ENCODE measurements around the gene SLC4A5. TPM values are rescaled to one million over a fixed set of nuclear protein-coding genes. Genes with fewer than 3 reads are reported as not detected.

Gene SLC4A5
- 1.2 TPM for total RNA-seq

- DNase-seq (ENCODE audit: low spot score) (no peak), ATAC-seq (no peak)
Observed at GRCh38 chr2:74343316-74343715, at the start of gene SLC4A5. TSS of gene SLC4A5 (minus strand) at chr2:74343416. CDS start at chr2:74315023, 28,393 bp downstream.

GRCh38 chr2:74392449-74392743 is 49.2 kb upstream of the SLC4A5 start:
- ATAC-seq (no peak), DNase-seq (ENCODE audit: low spot score) (no peak)

- DNase-seq (ENCODE audit: low spot score): peak; percentile 94
- ATAC-seq: peak; percentile 98
Observed at GRCh38 chr2:74391580-74392448, 48.6 kb upstream of the SLC4A5 start.

- ATAC-seq: peak; percentile 43
- DNase-seq (ENCODE audit: low spot score): no peak
Observed at GRCh38 chr2:74391209-74391579, 48.0 kb upstream of the SLC4A5 start.

GRCh38 chr2:74390606-74391005 is 47.4 kb upstream of the SLC4A5 start:
- DNase-seq (ENCODE audit: low spot score) (no peak), ATAC-seq (no peak)

- DNase-seq (ENCODE audit: low spot score) (no peak), ATAC-seq (no peak)
Observed at GRCh38 chr2:74387346-74387745, 44.1 kb upstream of the SLC4A5 start.

- DNase-seq (ENCODE audit: low spot score) (no peak), ATAC-seq (no peak)
Observed at GRCh38 chr2:74385396-74385795, 42.2 kb upstream of the SLC4A5 start.

GRCh38 chr2:74384051-74384450 is 40.8 kb upstream of the SLC4A5 start:
- ATAC-seq (no peak), DNase-seq (ENCODE audit: low spot score) (no peak)

- DNase-seq (ENCODE audit: low spot score) (peak; percentile 61), ATAC-seq (peak; percentile 96)
Observed at GRCh38 chr2:74383254-74383653, 40.0 kb upstream of the SLC4A5 start.

GRCh38 chr2:74381751-74382150 is 38.5 kb upstream of the SLC4A5 start:
- no peak for DNase-seq (ENCODE audit: low spot score)
- ATAC-seq: no peak

- ATAC-seq (peak; percentile 20), DNase-seq (ENCODE audit: low spot score) (no peak)
Observed at GRCh38 chr2:74379851-74380789, 36.9 kb upstream of the SLC4A5 start, which contains the start of gene DCTN1. TSS of gene DCTN1 (minus strand) at chr2:74380311. CDS start at chr2:74380037, 274 bp downstream.

GRCh38 chr2:74378007-74378406 is 34.8 kb upstream of the SLC4A5 start:
- no peak for ATAC-seq
- no peak for DNase-seq (ENCODE audit: low spot score)

GRCh38 chr2:74375838-74376237 is 32.6 kb upstream of the SLC4A5 start:
- DNase-seq (ENCODE audit: low spot score) (no peak), ATAC-seq (no peak)

- no peak for DNase-seq (ENCODE audit: low spot score)
- no peak for ATAC-seq
Observed at GRCh38 chr2:74374509-74375205, 31.4 kb upstream of the SLC4A5 start.

- no peak for ATAC-seq
Observed at GRCh38 chr2:74373985-74374384, 30.8 kb upstream of the SLC4A5 start.

GRCh38 chr2:74373221-74373676 is 30.0 kb upstream of the SLC4A5 start:
- DNase-seq (ENCODE audit: low spot score) (no peak), ATAC-seq (no peak)

More at GRCh38 chr2:74373985-74374384, 30.8 kb upstream of the SLC4A5 start:
- no peak for DNase-seq (ENCODE audit: low spot score)

- DNase-seq (ENCODE audit: low spot score) (no peak), ATAC-seq (no peak)
Observed at GRCh38 chr2:74372674-74373073, 29.5 kb upstream of the SLC4A5 start.

- DNase-seq (ENCODE audit: low spot score) (no peak), ATAC-seq (no peak)
Observed at GRCh38 chr2:74371421-74371820, 28.2 kb upstream of the SLC4A5 start.

GRCh38 chr2:74369976-74370375 is 26.8 kb upstream of the SLC4A5 start:
- ATAC-seq (no peak), DNase-seq (ENCODE audit: low spot score) (no peak)

GRCh38 chr2:74368499-74368898 is 25.3 kb upstream of the SLC4A5 start:
- ATAC-seq: no peak
- no peak for DNase-seq (ENCODE audit: low spot score)

- ATAC-seq (no peak), DNase-seq (ENCODE audit: low spot score) (no peak)
Observed at GRCh38 chr2:74367789-74368188, 24.6 kb upstream of the SLC4A5 start.
